Right cardiac atrium (tissue), 5 donors: ENCODE measurements around the gene ARL5B. TPM values are rescaled to one million over a fixed set of nuclear protein-coding genes. Genes with fewer than 3 reads are reported as not detected.

Experiments used
- ATAC-seq, 2 donors: fragments of 200-7000 bp; cut with Tn5 transposase; one replicate each; pipeline versions ENCODE4 v1.8.0 to v1.9.1; 2020; ENCODE audit warnings: moderate library complexity in 2 of 2, mild to moderate bottlenecking in 1 of 2
- DNase-seq, 3 donors: peaks; one replicate each; pipeline ENCODE4 v3.0.0-alpha.2; 2020
- H3K27ac ChIP-seq: one replicate; pipeline ENCODE4 v1.5.1; 2013; ENCODE audit warnings: mild to moderate bottlenecking, low read length, control low read depth, moderate library complexity
- H3K27me3 ChIP-seq: one replicate; pipeline ENCODE4 v1.6.1; 2013; ENCODE audit not compliant: control insufficient read depth, insufficient read depth
- H3K4me1 ChIP-seq: one replicate; pipeline ENCODE4 v1.6.1; 2013; ENCODE audit warnings: low read length; ENCODE audit not compliant: control insufficient read depth, insufficient read depth
- H3K4me3 ChIP-seq: one replicate; pipeline ENCODE4 v1.5.1; 2013; ENCODE audit warnings: low read length, control low read depth
- H3K9me3 ChIP-seq: one replicate; pipeline ENCODE4 v1.6.1; 2013; ENCODE audit warnings: low read length; ENCODE audit not compliant: control insufficient read depth
- whole genome bisulfite sequencing: extraction: QIAGEN DNeasy Blood & Tissue Kit; methylation state at CpG from one replicate; pipeline ENCODE4 v1.1.7; 2013; 5-methylcytosine and 5-hydroxymethylcytosine counted together
- intact Hi-C, 4 donors: fragments of 100-400 bp; cut with DNase I; formaldehyde crosslinking; loops; one replicate each; pipeline versions ENCODE4 v1.11.0 to v1.14.0; 2022 to 2023
- polyA plus RNA-seq: library from polyadenylated mRNA; stranded (reverse); fragments of 200-250 nt; gene quantifications from one replicate; pipeline ENCODE4 v1.2.3, GENCODE V29; 2013
- total RNA-seq, 4 donors: library from RNA; stranded (reverse); fragmentation: NEBNext Ultra II Directional; extraction: Animal tissue kit (Norgen Biotek cat#: 25700); gene quantifications; one replicate each; pipeline ENCODE4 v1.2.1, GENCODE V29; 2021
- donor health status: healthy with polysubstance abuse.
- donor health status: DM: no; HTN: yes; CAD: no.
- donor health status: DM: no; HTN: no; CAD: no.
- donor health status: DM: no; HTN: yes; CAD: no; lungs with severe emphysema.
- donor health status: DM: yes; HTN: yes; CAD: no.

ARL5B gene
- total and polyA plus RNA-seq, 5 donors, result 3.9 to 11.1 (median 8.3) TPM

DNA sequence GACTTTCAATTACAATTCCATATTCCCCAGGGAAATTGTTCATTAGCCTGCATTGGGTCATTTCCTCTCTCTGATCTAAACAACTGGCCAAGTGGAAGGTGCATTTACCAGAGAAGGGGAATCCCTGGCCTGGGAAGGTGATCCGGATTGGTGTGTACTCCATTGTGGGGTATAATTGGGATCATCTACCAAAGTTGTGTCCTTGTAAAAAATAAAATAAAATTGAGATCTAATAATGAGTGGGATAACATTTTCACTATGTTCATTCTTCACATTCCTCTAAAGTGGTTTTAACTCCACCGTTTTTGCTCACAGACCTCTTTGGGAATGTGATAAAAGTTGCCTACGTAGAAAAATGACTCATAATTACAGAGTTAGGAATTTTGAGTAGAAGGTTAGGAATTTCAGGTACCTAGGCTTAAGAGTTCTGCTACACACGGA, 22.8 kb downstream of the ARL5B start:
- H3K9me3 ChIP-seq, result no peaks in the 10 kb centered on the region
- no peak overlapping the region for H3K27ac ChIP-seq
- intact Hi-C loops, result loop anchor here in 1 of 4 donors (10.0 kb wide), 1 partner anchor 1083 kb away; no protein-coding TSS in a partner anchor
- no peaks in the 10 kb centered on the region for H3K4me1 ChIP-seq
- no peak for DNase-seq
- ATAC-seq, result no peak
- no peak overlapping the region for H3K4me3 ChIP-seq
- H3K27me3 ChIP-seq, result no peaks in the 10 kb centered on the region
- WGBS, result 64% methylated on average over 4 of the region's 4 CpGs

GRCh38 chr10:18683427-18683826, 24.2 kb downstream of the ARL5B start:
- WGBS, result 54% methylated on average over 1 of the region's 1 CpG
- intact Hi-C loops, result loop anchor here in 1 of 4 donors (10.0 kb wide), 1 partner anchor 1081 kb away; no protein-coding TSS in a partner anchor

GRCh38 chr10:18684416-18684815, 25.2 kb downstream of the ARL5B start:
- Histone ChIP-seq H3K4me3 (no peak overlapping the region), H3K27ac (no peak overlapping the region), H3K4me1 (no peaks in the 10 kb centered on the region), H3K9me3 (no peaks in the 10 kb centered on the region), H3K27me3 (no peaks in the 10 kb centered on the region)
- DNase-seq, result no peak
- 49% methylated on average over 1 of the region's 1 CpG for WGBS
- ATAC-seq, result no peak
- intact Hi-C loops, result loop anchor here in 1 of 4 donors (10.0 kb wide), 1 partner anchor 1080 kb away; no protein-coding TSS in a partner anchor

More at GRCh38 chr10:18683427-18683826, 24.2 kb downstream of the ARL5B start:
- no peak for ATAC-seq
- Histone ChIP-seq H3K27me3 (no peaks in the 10 kb centered on the region), H3K4me1 (no peaks in the 10 kb centered on the region), H3K27ac (no peak overlapping the region), H3K4me3 (no peak overlapping the region), H3K9me3 (no peaks in the 10 kb centered on the region)
- DNase-seq, result no peak

GRCh38 chr10:18684953-18685352, 25.7 kb downstream of the ARL5B start:
- Histone ChIP-seq H3K27me3 (no peaks in the 10 kb centered on the region), H3K27ac (no peak overlapping the region), H3K9me3 (no peaks in the 10 kb centered on the region), H3K4me1 (no peaks in the 10 kb centered on the region), H3K4me3 (no peak overlapping the region)
- ATAC-seq (no peak), DNase-seq (no peak)
- intact Hi-C loops, result loop anchor here in 1 of 4 donors (10.0 kb wide), 1 partner anchor 1080 kb away; no protein-coding TSS in a partner anchor
- 76% methylated on average over 3 of the region's 3 CpGs for WGBS

DNA sequence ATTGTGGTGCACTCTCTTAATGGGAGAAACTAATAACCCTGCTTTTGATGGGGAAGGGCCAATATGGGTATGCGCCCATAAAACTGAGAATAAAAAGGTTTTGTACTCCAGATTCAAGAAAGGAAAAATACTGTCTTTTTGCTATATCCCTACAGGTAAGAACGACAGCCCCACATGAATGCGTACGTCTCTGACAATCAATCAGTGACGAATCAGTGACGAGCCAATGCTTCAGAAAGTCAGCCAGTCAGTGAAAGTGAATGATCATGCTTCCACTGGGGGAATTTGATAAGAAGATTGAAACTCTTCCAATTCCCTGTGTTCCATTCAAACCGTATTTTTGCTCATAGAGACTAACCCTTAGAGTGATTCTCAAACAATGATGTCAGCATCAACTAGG, 26.3 kb downstream of the ARL5B start:
- WGBS, result 71% methylated on average over 7 of the region's 7 CpGs

GRCh38 chr10:18687195-18687594, 28.0 kb downstream of the ARL5B start:
- 90% methylated on average over 7 of the region's 7 CpGs for WGBS
- intact Hi-C loops, result loop anchor here in 1 of 4 donors (10.0 kb wide), 1 partner anchor 1078 kb away; no protein-coding TSS in a partner anchor
- H3K9me3 ChIP-seq, result no peaks in the 10 kb centered on the region
- ATAC-seq (no peak), DNase-seq (no peak)
- H3K4me1 ChIP-seq, result no peaks in the 10 kb centered on the region
- no peaks in the 10 kb centered on the region for H3K27me3 ChIP-seq
- H3K4me3 ChIP-seq, result no peak overlapping the region
- no peak overlapping the region for H3K27ac ChIP-seq

More for the DNA sequence above, 26.3 kb downstream of the ARL5B start:
- Histone ChIP-seq H3K4me3 (no peak overlapping the region), H3K4me1 (no peaks in the 10 kb centered on the region), H3K27ac (no peak overlapping the region), H3K27me3 (no peaks in the 10 kb centered on the region), H3K9me3 (no peaks in the 10 kb centered on the region)
- no peak for ATAC-seq
- intact Hi-C loops, result loop anchor here in 1 of 4 donors (10.0 kb wide), 1 partner anchor 1079 kb away; no protein-coding TSS in a partner anchor
- no peak for DNase-seq

DNA sequence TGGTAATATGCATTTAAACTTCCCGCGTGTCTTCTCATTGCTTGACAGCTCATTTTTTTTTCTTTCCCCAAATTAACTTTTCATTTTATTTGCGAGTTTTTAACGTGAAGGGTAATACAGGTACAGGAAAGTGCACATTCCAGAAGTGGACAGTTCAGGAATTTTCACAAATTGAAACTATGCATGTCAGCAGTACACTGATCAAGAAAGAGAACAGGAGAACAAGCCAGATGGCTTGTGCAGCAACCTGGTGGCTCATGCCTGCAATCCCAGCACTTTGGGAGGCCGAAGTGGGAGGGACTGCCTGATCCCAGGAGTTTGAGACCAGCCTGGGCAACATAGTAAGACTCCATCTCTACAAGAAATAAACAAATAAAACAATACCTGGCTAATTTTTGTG, 28.5 kb downstream of the ARL5B start:
- intact Hi-C loops, result loop anchor here in 1 of 4 donors (10.0 kb wide), 1 partner anchor 1077 kb away; no protein-coding TSS in a partner anchor
- H3K9me3 ChIP-seq, result no peaks in the 10 kb centered on the region
- 62% methylated on average over 5 of the region's 5 CpGs for WGBS
- ATAC-seq, result no peak
- H3K4me1 ChIP-seq, result no peaks in the 10 kb centered on the region
- H3K27ac ChIP-seq, result no peak overlapping the region
- no peak overlapping the region for H3K4me3 ChIP-seq
- DNase-seq, result no peak
- no peaks in the 10 kb centered on the region for H3K27me3 ChIP-seq

DNA sequence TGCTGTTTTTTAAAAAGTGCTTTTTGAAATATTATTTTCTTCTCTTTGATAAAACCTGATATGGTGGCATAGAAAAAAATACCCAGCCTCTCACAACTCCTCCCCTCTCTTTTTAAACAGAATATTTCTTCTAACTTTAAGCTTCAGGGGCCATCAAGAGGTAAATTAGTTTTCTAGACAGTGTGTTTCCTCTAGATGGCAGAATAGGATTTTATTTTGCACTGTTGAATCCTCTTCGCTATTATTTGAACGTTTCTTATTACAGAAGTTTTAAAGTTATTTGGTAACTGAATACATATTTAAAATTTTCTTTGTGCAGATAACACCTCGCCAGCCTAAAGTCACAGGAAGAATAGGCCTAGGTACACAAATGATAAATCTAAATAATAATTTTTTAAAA, 30.3 kb downstream of the ARL5B start:
- ATAC-seq, result no peak
- H3K27me3 ChIP-seq, result no peaks in the 10 kb centered on the region
- intact Hi-C loops, result loop anchor here in 1 of 4 donors (10.0 kb wide), 1 partner anchor 1075 kb away; no protein-coding TSS in a partner anchor
- no peaks in the 10 kb centered on the region for H3K4me1 ChIP-seq
- no peak for DNase-seq
- 11% methylated on average over 3 of the region's 3 CpGs for WGBS
- no peak overlapping the region for H3K27ac ChIP-seq
- H3K9me3 ChIP-seq, result no peaks in the 10 kb centered on the region
- no peak overlapping the region for H3K4me3 ChIP-seq

DNA sequence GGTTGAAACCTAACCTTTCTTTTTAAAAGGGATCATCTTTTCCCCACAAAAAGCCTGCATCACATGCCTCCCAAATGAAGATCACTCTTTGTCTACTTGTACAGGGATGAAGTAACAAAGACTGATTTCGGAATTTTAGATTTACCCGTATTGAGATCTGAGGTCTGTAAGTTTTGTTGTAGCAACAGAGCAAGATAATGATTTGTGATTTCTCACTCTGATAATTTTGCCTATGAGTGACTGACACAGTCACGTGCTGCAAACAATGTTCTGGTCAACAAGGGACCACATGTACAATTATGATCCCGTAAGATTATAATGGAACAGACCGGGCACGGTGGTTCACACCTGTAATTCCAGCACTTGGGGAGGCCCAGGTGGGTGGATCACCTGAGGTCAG, 31.3 kb downstream of the ARL5B start:
- Histone ChIP-seq H3K4me1 (no peaks in the 10 kb centered on the region), H3K27me3 (no peaks in the 10 kb centered on the region), H3K4me3 (no peak overlapping the region), H3K9me3 (no peaks in the 10 kb centered on the region), H3K27ac (no peak overlapping the region)
- DNase-seq, result no peak
- intact Hi-C loops, result no loop called here
- ATAC-seq, result no peak
- WGBS, result 88% methylated on average over 6 of the region's 6 CpGs

- no peaks in the 10 kb centered on the region for H3K9me3 ChIP-seq
- no peak for DNase-seq
- no peaks in the 10 kb centered on the region for H3K27me3 ChIP-seq
- H3K27ac ChIP-seq, result no peak overlapping the region
- ATAC-seq, result no peak
- intact Hi-C loops, result no loop called here
- H3K4me1 ChIP-seq, result no peaks in the 10 kb centered on the region
- no peak overlapping the region for H3K4me3 ChIP-seq
- 63% methylated on average over 6 of the region's 6 CpGs for WGBS
These were observed 40.9 kb downstream of the ARL5B start for GRCh38 chr10:18699849-18700840.

- Histone ChIP-seq H3K27me3 (no peaks in the 10 kb centered on the region), H3K27ac (no peak overlapping the region), H3K4me1 (no peaks in the 10 kb centered on the region), H3K9me3 (no peaks in the 10 kb centered on the region), H3K4me3 (no peak overlapping the region)
- intact Hi-C loops, result no loop called here
- no peak for ATAC-seq
- DNase-seq, result no peak
- WGBS, result 79% methylated on average over 5 of the region's 5 CpGs
These were observed 44.3 kb downstream of the ARL5B start for GRCh38 chr10:18703521-18703920.
